GM19438 (cell line): ENCODE results near the gene KYAT1.
"Not testable (repeated sequence)": the region's sequence is repeated elsewhere in the genome, so short reads cannot be mapped to it uniquely, and the experiment has no call there.

ENCODE experiments used
- ATAC-seq: cut with Tn5 transposase; IDR thresholded peaks from one replicate; pipeline ENCODE4 v1.9.1; 2021; ENCODE audit warnings: low read depth; ENCODE audit not compliant: unreplicated experiment

KYAT1 gene

DNA sequence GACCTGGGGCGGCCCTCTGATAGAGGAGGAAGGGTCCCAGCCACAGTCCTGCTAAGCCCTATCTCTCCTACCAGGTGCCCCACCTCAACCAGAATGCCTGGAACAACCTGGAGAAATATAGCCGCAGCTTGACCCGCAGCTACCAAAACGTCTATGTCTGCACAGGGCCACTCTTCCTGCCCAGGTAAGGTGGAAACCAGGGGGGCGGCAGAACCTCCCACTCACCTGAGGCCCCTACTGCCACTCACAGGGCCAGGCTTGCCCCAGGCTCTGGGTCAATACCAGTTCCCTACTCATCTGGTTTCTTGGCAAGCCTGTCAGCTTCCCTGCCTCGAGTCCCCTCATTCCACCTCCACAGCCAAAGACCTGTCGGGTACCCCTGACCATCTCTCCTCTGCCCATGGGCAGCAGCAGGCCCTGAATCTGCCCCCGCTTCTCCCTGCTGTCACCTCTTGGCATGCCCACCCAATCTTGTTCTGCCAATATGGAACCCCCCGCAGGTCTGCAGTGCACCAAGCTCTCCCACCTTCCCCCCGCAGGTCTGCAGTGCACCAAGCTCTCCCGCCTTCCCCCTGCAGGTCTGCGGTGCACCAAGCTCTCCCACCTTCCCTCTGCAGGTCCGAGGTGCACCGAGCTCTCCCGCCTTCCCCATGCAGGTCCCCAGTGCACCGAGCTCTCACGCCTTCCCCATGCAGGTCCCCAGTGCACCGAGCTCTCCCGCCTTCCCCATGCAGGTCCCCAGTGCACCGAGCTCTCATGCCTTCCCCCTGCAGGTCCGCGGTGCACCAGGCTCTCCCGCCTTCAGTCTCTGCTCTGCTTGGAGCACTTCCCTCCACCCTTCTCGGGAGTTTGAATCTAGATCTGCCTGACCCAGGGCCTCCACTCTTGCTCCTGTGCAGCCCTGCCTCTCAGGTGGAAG is 60.8 kb downstream of the KYAT1 start:
- ATAC-seq, result no peak

DNA sequence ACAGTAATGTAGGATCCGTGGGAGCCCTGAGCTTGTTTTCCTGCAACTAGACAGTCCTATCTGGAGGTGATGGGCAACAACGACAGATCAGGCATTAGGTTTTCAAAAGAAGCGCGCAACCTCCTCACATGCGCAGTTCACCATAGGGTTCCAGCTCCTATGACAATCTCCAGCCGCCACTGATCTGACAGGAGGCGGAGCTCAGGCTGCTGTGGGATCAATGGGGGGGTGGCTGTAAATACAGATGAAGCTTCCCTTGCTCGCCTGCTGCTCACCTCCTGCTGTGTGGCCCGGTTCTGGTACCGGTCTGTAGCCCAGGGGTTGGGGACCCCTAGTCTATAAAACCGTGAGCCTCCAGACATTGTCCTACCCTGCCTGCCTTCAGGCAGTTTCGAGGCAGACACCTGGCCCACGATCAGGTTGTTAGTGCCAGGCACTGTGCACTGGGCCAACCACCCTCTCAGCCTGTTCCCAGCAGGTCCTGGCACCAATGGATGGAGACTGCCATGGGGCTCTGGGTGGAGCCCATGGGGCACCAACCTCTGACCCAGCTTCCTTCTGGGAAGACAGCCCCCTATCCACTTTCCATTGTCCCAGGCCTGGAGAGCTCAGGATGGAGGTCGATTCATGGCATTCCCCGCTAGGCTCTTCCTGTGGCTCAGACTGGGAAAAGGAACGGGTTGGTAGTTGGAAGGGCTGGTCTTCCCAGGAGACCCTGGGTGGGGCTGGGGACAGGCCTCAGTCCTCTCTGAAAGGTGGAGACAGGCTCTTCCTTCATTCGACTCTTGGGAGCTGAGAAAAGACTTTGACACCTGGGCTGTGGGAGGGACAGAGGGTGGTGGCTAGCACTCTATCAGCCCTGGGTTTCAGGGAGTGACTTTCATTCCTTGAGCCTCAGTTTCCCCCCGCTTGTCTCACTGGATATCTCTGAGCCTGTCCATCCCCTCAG is 61.8 kb downstream of the KYAT1 start:
- ATAC-seq, result no peak

DNA sequence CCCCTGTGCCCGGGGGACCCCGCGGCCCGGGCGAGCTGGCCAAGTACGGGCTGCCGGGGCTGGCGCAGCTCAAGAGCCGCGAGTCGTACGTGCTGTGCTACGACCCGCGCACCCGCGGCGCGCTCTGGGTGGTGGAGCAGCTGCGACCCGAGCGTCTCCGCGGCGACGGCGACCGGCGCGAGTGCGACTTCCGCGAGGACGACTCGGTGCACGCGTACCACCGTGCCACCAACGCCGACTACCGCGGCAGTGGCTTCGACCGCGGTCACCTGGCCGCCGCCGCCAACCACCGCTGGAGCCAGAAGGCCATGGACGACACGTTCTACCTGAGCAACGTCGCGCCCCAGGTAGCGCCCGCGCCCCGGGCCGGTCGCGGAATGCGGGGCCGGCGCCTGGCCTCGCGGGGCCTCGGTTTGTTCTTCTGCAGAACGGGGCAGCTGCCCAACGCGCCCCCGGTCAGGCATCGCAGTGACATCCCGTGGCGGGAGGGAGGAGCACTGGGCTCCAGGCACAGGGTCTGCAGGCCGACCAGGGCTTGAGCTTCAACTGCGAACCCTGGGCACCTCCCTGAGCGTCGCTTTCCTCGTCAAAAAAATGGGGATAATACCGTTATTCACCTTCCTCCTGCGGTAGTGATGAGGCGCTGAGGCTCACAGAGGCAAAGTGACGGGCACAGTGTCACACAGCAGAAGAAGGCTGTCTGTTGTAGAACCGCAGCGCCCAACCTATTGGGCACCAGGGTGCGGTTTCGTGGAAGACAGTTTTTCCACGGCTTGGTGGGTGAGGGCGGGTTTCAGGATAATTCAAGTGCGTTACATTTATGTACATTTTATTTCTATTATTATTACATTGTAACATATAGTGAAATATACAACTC is 62.7 kb downstream of the KYAT1 start:
- ATAC-seq, result peak; percentile 35

DNA sequence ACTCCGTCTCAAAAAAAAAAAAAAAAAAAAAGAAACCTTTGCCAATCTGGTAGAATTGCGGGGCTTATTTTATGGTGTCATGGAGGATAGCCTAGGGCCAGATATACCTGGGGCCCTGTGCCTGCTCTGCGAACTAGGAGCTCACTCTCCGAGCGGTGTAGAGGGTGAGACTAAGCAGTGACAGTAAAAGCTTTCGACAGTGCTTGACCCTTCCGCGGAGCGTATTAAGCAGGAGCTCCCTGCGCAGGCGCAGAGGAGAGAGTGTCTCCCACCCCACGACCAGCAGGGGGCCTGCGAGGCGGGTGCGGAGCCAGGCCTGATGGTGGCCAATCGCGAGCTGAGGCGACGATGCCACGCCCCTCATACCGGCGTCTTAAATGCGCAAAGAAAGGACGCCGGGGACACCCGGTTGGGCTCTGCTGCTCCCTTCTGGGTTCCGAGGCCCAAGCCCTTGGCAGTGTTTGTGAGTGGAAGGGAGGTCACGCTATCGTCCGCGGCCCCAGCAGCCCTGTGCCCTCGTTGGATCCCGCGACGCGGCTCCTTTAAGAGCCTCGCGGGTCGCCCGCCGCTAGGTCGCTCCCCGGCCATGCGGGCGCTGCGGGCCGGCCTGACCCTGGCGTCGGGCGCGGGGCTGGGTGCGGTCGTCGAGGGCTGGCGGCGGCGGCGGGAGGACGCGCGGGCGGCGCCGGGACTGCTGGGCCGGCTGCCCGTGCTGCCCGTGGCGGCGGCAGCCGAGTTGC is 63.5 kb downstream of the KYAT1 start, which contains the start of gene ENDOG:
Gene ENDOG (plus strand): TSS at position 402 of the 740 bp plus-strand sequence. CDS start 185 bp downstream, at position 587.
- ATAC-seq, result peak; percentile 85

DNA sequence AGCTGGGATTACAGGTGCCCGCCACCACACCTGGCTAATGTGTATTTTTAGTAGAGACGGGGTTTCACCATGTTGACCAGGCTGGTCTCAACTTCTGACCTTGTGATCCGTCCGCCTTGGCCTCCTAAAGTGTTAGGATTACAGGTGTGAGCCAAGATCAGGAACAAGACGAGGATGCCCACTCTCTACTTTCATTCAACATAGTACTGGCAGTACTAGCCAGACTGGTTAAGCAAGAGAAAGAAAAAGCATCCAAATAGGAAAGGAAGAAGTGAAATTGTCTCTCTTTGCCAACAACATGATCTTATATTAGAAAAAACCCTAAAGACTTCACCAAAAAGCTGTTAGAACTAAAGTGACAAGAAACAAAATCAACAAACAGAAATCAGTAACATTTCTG is 70.9 kb downstream of the KYAT1 start:
- ATAC-seq, result no peak

GRCh38 chr9:128809831-128810230 is 71.9 kb downstream of the KYAT1 start:
- no peak for ATAC-seq

GRCh38 chr9:128809036-128809599 is 72.6 kb downstream of the KYAT1 start:
- ATAC-seq, result no peak

DNA sequence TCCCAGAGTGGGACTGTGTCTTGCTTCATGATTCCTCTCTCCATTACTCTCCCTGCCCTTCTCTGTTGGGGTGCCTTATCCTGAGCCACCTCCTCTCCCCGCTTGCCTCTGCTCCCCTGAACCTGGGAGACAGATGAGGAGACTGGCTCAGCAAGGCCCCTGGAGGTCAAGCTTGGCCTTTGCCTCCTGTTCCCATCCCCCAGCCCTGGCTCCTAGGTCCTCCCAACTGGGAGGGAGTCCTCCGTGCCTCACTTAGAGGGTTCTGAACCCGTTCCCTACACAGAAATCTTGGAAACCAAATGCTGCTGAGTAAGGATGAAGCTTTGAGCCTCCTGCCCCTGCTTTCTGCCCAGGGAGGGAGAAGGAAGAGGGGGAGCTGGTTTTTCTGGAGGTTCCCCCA is 73.2 kb downstream of the KYAT1 start:
- no peak for ATAC-seq

GRCh38 chr9:128807827-128808226 is 73.9 kb downstream of the KYAT1 start:
- no peak for ATAC-seq

DNA sequence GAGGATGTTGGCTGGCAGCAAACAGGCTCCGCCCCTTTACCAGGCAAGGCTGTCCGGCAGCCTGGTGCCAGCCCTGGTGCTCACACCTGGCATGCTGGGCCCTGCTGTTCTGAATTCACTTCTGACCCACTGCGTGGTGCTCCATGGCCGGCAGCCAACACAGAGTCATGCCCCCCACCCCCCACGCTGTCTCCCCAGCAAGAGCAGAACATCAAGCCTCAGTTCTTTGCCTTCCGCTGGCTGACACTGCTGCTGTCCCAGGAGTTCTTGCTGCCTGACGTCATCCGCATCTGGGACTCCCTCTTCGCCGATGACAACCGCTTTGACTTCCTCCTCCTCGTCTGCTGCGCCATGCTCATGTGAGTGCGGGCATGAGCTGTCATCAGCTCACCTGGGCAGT is 76.1 kb downstream of the KYAT1 start:
- no peak for ATAC-seq

DNA sequence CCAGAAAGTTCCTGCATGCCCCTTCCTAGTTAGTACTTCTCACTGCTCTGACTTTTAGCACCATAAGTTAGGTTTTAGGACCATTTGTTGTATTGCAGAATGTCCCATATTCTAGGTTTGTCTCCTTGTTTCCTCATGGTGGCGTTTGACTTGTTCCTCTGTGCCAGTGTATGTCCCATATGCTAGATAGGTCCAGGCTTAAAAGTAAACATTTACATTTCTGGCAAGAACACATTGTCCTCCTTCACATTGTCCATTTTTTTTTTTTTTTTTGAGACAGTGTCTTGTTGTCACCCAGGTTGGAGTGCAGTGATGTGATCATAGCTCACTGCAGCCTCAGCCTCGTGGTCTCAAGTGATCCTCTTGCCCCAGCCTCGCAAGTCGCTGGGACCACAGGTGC is 79.3 kb downstream of the KYAT1 start:
- ATAC-seq, result no peak

DNA sequence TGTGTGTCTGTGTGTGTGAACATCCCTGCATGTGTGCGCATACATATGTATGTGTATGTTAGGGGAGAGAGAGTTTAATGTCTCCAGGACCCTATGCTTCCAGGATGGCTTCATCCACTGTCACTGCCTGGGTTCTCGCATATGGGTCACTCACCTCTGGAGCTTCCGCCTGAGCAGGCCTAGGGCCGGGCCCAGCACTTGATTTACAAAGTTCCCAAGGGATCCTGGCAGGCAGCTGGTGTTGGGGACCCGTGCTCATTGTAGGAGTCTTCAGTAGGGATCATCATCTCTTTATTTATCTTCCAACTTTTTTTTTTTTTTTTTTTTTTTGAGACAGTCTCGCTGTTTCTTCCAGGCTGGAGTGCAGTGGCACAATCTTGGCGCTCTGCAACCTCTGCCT is 81.7 kb downstream of the KYAT1 start:
- no peak for ATAC-seq

DNA sequence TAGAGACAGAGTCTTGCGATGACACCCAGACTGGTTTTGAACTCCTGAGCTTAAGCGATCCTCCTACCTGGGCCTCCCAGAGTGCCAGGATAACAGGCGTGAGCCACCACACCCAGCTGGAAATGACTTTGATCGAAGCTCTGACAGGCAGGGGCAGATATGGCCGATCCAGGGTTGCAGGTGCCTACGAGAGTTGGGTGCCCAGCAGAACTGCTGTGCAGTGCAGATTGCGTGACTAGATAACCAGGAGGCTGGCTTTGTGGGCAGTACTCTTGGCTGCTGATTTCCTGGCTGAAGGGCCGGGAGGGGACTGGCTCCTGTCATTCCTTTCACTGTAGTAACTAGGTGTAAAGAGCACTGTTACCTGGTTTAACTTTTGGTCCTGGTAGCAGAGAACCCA is 82.9 kb downstream of the KYAT1 start:
- ATAC-seq, result no peak

DNA sequence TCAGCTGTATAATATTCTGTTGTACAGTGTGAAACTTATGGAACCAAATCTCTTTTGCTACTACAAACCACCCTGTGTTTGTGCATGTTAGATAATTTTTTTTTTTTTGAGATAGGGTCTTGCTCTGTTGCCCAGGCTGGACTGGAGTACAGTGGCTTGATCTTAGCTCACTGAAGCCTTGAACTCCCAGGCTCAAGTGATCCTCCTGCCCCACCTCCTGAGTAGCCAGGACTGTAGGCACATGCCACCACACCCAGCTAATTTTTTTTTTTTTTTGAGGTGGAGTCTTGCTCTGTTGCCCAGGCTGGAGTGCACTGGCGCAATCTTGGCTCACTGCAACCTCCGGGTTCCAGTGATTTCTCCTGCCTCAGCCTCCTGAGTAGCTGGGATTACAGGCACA is 86.8 kb downstream of the KYAT1 start:
- ATAC-seq, result not testable (repeated sequence)

DNA sequence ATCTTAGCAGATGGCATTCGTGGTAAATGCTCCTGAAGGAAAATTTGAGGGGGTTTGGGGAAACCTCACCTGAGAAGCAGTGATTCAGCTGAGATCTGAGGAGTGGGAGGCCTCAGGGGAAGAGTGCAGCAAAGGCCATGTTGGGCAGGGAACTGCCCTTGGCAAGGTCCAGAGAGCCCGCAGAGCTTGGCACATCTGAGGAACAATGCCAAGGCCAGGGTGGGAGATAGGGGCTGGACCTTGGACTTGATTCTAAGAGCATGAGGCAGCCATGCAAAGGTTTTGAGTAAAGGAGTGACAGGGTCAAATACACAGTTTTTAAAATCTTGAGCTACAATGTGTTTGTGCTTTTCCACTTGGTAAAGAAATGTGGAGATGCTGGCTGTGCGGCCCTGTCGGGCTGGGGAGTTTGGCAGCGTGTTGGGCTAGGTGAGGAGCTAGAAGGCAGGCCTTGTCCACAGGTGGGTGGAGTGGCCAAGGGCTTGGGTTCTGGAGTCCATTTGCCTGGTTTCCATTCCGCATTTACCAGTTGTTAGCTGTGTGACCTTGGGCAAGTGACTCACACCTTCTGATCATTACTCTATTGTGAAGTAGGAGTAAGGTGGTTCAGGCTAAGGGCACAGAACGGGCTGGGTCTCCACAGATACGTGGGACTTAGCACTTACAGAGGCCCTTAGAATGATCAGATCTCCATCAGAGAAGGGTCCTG is 88.6 kb downstream of the KYAT1 start:
- ATAC-seq, result no peak

GRCh38 chr9:128792134-128792533 is 89.6 kb downstream of the KYAT1 start:
- no peak for ATAC-seq

- no peak for ATAC-seq
These were observed 91.2 kb downstream of the KYAT1 start for GRCh38 chr9:128790536-128790935.

DNA sequence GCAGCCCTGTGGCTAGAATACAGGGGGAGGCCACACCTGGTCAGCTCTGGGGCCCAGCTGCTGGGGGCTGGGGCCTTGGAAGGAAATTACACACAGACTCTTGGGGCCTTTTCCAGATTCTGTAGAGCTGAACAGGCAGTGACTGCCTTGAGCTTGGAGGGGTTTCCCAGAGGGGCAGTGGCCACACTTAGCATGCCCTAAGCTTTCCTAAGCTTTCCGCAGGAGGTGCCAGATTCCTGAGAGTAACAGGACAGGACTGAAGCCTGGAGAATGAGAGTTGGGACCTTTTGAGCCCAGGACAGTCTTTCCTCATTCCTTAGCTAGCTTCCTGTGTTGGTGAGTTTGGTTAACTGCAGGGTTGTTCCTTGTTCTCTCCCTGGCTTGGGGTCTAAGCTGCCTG is 93.3 kb downstream of the KYAT1 start:
- no peak for ATAC-seq

DNA sequence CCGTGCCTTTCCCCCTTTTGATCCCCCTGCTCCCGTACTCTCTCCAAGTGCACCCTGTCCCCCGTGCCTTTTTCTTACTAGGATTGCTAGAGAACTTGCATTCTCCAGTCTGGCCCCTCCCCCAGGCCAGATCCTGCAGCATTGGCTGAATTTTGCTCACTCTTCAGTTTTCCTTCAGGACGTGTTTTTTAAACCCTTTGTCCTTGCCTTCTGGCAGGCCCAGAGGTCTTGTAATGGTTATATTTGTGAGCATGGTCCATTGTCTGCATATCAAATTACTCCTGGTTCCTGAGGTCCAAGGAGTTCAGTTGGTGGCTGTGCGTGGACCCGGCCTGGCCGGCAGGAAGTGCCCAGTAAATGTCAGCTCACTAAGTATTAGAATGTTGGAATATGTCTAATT is 94.1 kb downstream of the KYAT1 start:
- no peak for ATAC-seq
